GM12878 (cell line): Measurements from ENCODE around the gene HSD11B1. TPM values are rescaled to one million over a fixed set of nuclear protein-coding genes. Genes with fewer than 3 reads are reported as not detected.

Experiments used
- ATAC-seq: fragments of 200-7000 bp; cut with Tn5 transposase; 3 replicates; pipeline ENCODE4 v1.9.1; 2020; ENCODE audit warnings: mild to moderate bottlenecking, moderate library complexity
- BruUV-seq: library from RNA; stranded (reverse); fragments of 400-500 nt; replicated peaks from 2 replicates; lab custom pipeline; 2021; lab: Mats Ljungman, UMichigan
- CTCF ChIA-PET: fragments of 300-600 bp; sonication (Branson Sonifier 250); formaldehyde crosslinking; extraction: SDS; loops from one replicate; lab custom pipeline; 2021; ENCODE audit warnings: inconsistent platforms; lab: Yijun Ruan, JAX
- POLR2A ChIA-PET: fragments of 350-600 bp; formaldehyde crosslinking; extraction: SDS; loops from one replicate; lab custom pipeline; 2021; ENCODE audit warnings: inconsistent platforms; lab: Charles Lee
- RAD21 ChIA-PET: fragments of 300-600 bp; sonication (Branson Sonifier 250); formaldehyde crosslinking; loops from one replicate; lab custom pipeline; 2023; ENCODE audit warnings: antibody characterized with exemption; ENCODE audit not compliant: unreplicated experiment; lab: Charles Lee
- SMC1A ChIA-PET: fragments of 300-600 bp; sonication (Branson Sonifier 250); formaldehyde crosslinking; loops from one replicate; lab custom pipeline; 2023; ENCODE audit not compliant: unreplicated experiment, uncharacterized antibody; lab: Charles Lee
- DNase-seq: peaks from one replicate; pipeline ENCODE4 v3.0.0-alpha.2; 2011; ENCODE audit warnings: low read depth, low spot score
- FAIRE-seq: peaks from 3 replicates; lab custom pipeline; 2011; peaks lifted over from hg19 to GRCh38; lab: Jason Lieb, UNC
- H2AFZ ChIP-seq: 2 replicates; pipeline ENCODE4 v1.6.0; 2011; ENCODE audit warnings: low read depth, low read length, control low read depth; ENCODE audit not compliant: control insufficient read depth
- H3K27ac ChIP-seq: 2 replicates; pipeline ENCODE4 v1.5.1; 2011; ENCODE audit warnings: control low read depth; ENCODE audit not compliant: control insufficient read depth, insufficient read depth
- H3K27me3 ChIP-seq, 2 experiments: replicated peaks in 1 of 2; 2 replicates each; pipeline versions ENCODE4 v1.6.0 to v1.6.1; 2011; ENCODE audit warnings: low read length in 1 of 2; ENCODE audit not compliant: control insufficient read depth in 2 of 2, insufficient read depth in 2 of 2
- H3K36me3 ChIP-seq, 2 experiments: 2 replicates each; pipeline ENCODE4 v1.5.1; 2011; ENCODE audit warnings: low read length in 1 of 2; ENCODE audit not compliant: control insufficient read depth in 2 of 2, insufficient read depth in 2 of 2
- H3K4me1 ChIP-seq: 2 replicates; pipeline ENCODE4 v1.6.1; 2011; ENCODE audit warnings: mild to moderate bottlenecking, low read length, moderate library complexity, mixed read lengths; ENCODE audit not compliant: control insufficient read depth, insufficient read depth
- H3K4me2 ChIP-seq: 2 replicates; pipeline ENCODE4 v1.6.0; 2011; ENCODE audit warnings: control low read depth; ENCODE audit not compliant: control insufficient read depth, insufficient read depth
- H3K4me3 ChIP-seq: fragments of 200-600 bp; sonication (generic); 2 replicates; pipeline ENCODE4 v1.5.1; 2016
- H3K79me2 ChIP-seq: 2 replicates; pipeline ENCODE4 v1.6.0; 2011; ENCODE audit warnings: low read length; ENCODE audit not compliant: control insufficient read depth, insufficient read depth
- H3K9ac ChIP-seq: 2 replicates; pipeline ENCODE4 v1.8.0; 2011; ENCODE audit warnings: low read length, control low read depth, mixed read lengths; ENCODE audit not compliant: control insufficient read depth, insufficient read depth
- H3K9me3 ChIP-seq: replicated peaks from 3 replicates; pipeline ENCODE4 v1.5.1; 2011; ENCODE audit warnings: mild to moderate bottlenecking, low read length; ENCODE audit not compliant: control insufficient read depth, insufficient read depth
- H4K20me1 ChIP-seq: 2 replicates; pipeline ENCODE4 v1.6.0; 2011; ENCODE audit not compliant: control insufficient read depth, insufficient read depth
- CREM ChIP-seq: IDR thresholded peaks from 2 replicates; pipeline ENCODE4 v1.6.1; 2014; ENCODE audit warnings: antibody characterized with exemption, low read depth
- CUX1 ChIP-seq: IDR thresholded peaks from 2 replicates; pipeline ENCODE4 v1.6.1; 2012; ENCODE audit warnings: improper control_type of control experiment, low read depth, low read length; ENCODE audit not compliant: insufficient replicate concordance
- HSF1 ChIP-seq: fragments of 150-350 bp; IDR thresholded peaks from 2 replicates; pipeline ENCODE4 v1.6.1; 2014; ENCODE audit warnings: mild to moderate bottlenecking, low read depth, low read length
- JUNB ChIP-seq: IDR thresholded peaks from 2 replicates; pipeline ENCODE4 v1.6.1; 2016; ENCODE audit warnings: antibody characterized with exemption, mild to moderate bottlenecking
- LARP7 ChIP-seq: fragments of 450-650 bp; IDR thresholded peaks from 2 replicates; pipeline ENCODE4 v1.6.1; 2017; ENCODE audit warnings: mild to moderate bottlenecking
- MLLT1 ChIP-seq: fragments of 450-650 bp; IDR thresholded peaks from 2 replicates; pipeline ENCODE4 v1.6.1; 2016; ENCODE audit warnings: mild to moderate bottlenecking
- MTA2 ChIP-seq: fragments of 450-650 bp; IDR thresholded peaks from 2 replicates; pipeline ENCODE4 v1.6.1; 2016; ENCODE audit warnings: low read depth, mild to moderate bottlenecking, moderate library complexity
- TBL1XR1 ChIP-seq: IDR thresholded peaks from 2 replicates; pipeline ENCODE4 v1.6.1; 2012; ENCODE audit warnings: low read depth, low read length, improper control_type of control experiment
- WGBS: methylation state at CpG from one replicate; pipeline ENCODE4 v1.1.6; 2016; ENCODE audit warnings: low lambda C conversion rate; ENCODE audit not compliant: insufficient replicate concordance, insufficient coverage; ENCODE audit errors: missing lambda C conversion rate; 5-methylcytosine and 5-hydroxymethylcytosine counted together
- in situ Hi-C: fragments of 300-500 bp; cut with MboI; formaldehyde crosslinking; loops from 9 replicates; pipeline ENCODE4 v1.14.3; 2018; ENCODE audit warnings: mixed read lengths
- intact Hi-C: fragments of 100-400 bp; cut with micrococcal nuclease; formaldehyde crosslinking; loops from one replicate; pipeline ENCODE4 v1.14.2; 2022; ENCODE audit not compliant: unreplicated experiment
- polyA plus RNA-seq, 11 experiments: library from polyadenylated mRNA; depleted of rRNA in 4 of 11; unstranded in 6 of 11; stranded (reverse) in 5 of 11; fragments of >200 nt; fragmentation: Nextera tagmentation in 4 of 11; fragmentation: Illumina TruSeq in 1 of 11; extraction: Ambion mirVana in 4 of 11; extraction: Trizol in 1 of 11; gene quantifications; 1 replicate in 1 of 11; 2 replicates in 10 of 11; pipeline versions ENCODE4 v1.2.1 to v1.2.3, GENCODE V29; 2011 to 2016; ENCODE audit warnings: inconsistent platforms in 2 of 11, missing spikeins in 2 of 11, low read depth in 1 of 11
- total RNA-seq, 4 experiments: library from RNA; depleted of rRNA in 3 of 4; stranded (reverse); fragments of >200 nt in 3 of 4; fragmentation: Illumina TruSeq in 1 of 4; extraction: Trizol in 1 of 4; gene quantifications; 2 replicates each; pipeline versions ENCODE4 v1.2.1 to v1.2.3, GENCODE V29; 2013 to 2021

The HSD11B1 gene
- total and polyA plus RNA-seq, 10 of the 15 experiments (the other 5 are each of a cell fraction or from before 2014, with no cell fraction given), result 0.04 to 0.27 (median 0.15) TPM; not detected in 7

- H3K9ac ChIP-seq, result no peak overlapping the region
- TF ChIP-seq LARP7, result no peak
- no peak for TF ChIP-seq JUNB
- no peak for TF ChIP-seq TBL1XR1
- TF ChIP-seq HSF1, result no peak
- no peak for TF ChIP-seq MLLT1
- no peak for TF ChIP-seq CREM
- no peak for TF ChIP-seq MTA2
- no peak for TF ChIP-seq CUX1
- TF ChIP-seq, all 136 proteins: peak for 0
- no peak for FAIRE-seq
Measured at GRCh38 chr1:209727785-209728184, 23.1 kb downstream of the HSD11B1 start.

More at GRCh38 chr1:209727785-209728184, 23.1 kb downstream of the HSD11B1 start:
- no peak overlapping the region for H3K4me3 ChIP-seq
- ChIA-PET RAD21 (interaction anchor here (0.7 to 2.0 kb wide), 4 partner anchors 9 to 121 kb away, joined by 3 to 8 read pairs (median 4); no protein-coding TSS in a partner anchor), CTCF (interaction anchor here (0.5 to 2.4 kb wide), 13 partner anchors 9 to 253 kb away, joined by 3 to 11 read pairs (median 4); partner anchors contain the start of gene TRAF3IP3), SMC1A (interaction anchor here (0.8 to 2.4 kb wide), 12 partner anchors 9 to 137 kb away, joined by 3 to 9 read pairs (median 4); partner anchors contain the start of genes C1orf74 and TRAF3IP3), POLR2A (interaction anchor here (1.2 kb wide), 1 partner anchor 25 kb away, joined by 3 read pairs; no protein-coding TSS in a partner anchor)
- no peaks in the 10 kb centered on the region; the same call in 2 of the 3 replicates for H3K9me3 ChIP-seq
- H3K4me2 ChIP-seq, result no peak overlapping the region
- H2AFZ ChIP-seq, result no peak overlapping the region
- H3K79me2 ChIP-seq, result no peaks in the 10 kb centered on the region
- no peaks in the 10 kb centered on the region for H3K27me3 ChIP-seq
- DNase-seq, result no peak
- 32% methylated on average over 3 of the region's 3 CpGs for WGBS
- in situ Hi-C loops (no loop called here), intact Hi-C loops (no loop called here)
- BruUV-seq, result no TSS peak
- H4K20me1 ChIP-seq, result no peaks in the 10 kb centered on the region
- no peaks in the 10 kb centered on the region; the same call in 1 of the 2 replicates for H3K4me1 ChIP-seq
- H3K27ac ChIP-seq, result no peak overlapping the region
- H3K36me3 ChIP-seq, result no peaks in the 10 kb centered on the region
- no peak for ATAC-seq
